NCI-H1436 (cell line): Measurements from ENCODE around the gene RPS6KB2.
"Not testable (repeated sequence)": the region's sequence is repeated elsewhere in the genome, so short reads cannot be mapped to it uniquely, and the experiment has no call there.

ENCODE experiments used
- DNase-seq: peaks from one replicate; lab custom pipeline; 2025; lab: John Stamatoyannopoulos, UW

RPS6KB2 gene

GRCh38 chr11:67466962-67467771, 38.9 kb downstream of the RPS6KB2 start:
- no peak for DNase-seq

DNA sequence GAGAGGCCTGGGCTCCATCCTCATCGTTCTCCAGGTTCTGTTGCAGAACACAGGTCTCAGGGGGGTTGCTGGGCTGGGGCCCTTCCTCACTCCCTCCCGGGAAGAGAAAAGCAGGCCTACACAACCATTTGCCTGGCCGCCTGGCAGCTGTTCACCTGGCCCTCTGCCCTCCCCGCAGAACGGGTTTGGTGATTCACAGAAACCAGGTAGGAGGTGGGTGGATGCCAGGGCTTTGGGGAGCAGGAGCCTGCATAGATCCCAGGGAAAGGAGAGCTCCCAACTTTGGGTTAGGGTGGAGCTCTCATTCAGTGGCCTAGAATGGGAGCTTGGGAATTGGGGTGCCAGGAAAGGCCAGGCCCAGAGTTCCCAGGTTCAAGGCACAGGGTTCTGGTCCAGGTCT, 39.8 kb downstream of the RPS6KB2 start:
- no peak for DNase-seq

GRCh38 chr11:67468456-67468758, 40.1 kb downstream of the RPS6KB2 start:
- no peak for DNase-seq

- peak; percentile 92 for DNase-seq
These were observed 40.6 kb downstream of the RPS6KB2 start, which contains the start of gene TMEM134 for GRCh38 chr11:67468759-67469507. TSS of gene TMEM134 (minus strand) at chr11:67469251. CDS start at chr11:67469192, 59 bp downstream.

DNA sequence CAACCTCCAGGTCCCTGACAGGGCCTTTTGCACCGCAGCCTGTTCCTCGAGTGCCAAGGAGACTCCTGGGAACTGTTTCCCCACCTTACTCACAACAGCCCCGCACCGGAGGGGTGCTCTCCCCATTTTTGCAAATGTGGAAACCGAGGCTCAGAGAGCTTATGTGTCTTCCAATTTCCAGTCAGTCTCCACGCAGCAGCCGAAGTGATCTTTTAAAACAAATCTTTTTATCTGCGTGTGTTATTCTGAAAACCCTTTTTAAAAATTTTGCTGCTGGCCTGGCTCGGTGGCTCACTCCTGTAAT, 41.2 kb downstream of the RPS6KB2 start:
- DNase-seq = no peak

GRCh38 chr11:67470337-67471002, 42.2 kb downstream of the RPS6KB2 start:
- DNase-seq = no peak

DNA sequence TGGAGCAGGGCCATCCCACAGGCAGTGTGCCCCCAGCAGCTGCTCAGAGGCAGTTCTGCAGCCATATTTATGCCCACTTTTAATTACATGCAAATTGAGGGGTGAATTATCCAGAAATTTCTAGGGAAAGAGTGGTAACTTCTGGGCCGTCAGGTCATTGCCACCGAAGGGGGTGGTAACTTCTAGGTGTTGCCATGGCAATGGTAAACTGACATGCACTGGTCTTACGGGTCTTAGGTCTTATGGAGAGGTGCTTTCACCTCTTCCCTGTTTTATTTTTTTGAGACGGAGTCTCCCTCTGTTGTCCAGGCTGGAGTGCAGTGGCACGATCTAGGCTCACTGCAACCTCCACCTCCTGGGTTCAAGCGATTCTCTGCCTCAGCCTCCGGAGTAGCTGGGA, 44.6 kb downstream of the RPS6KB2 start:
- no peak for DNase-seq

DNA sequence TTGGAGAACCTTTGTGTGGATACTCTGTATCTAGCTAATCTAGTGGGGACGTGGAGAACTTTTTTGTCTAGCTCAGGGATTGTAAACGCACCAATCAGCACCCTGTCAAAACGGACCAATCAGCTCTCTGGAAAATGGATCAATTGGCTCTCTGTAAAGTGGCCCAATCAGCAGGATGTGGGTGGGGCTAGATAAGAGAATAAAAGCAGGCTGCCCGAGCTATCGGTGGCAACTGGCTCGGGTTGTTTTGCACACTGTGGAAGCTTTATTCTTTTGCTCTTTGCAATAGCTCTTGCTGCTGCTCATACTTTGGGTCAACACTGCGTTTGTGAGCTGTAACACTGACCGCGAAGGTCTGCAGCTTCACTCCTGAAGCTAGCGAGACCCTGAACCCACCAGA, 48.4 kb downstream of the RPS6KB2 start:
- DNase-seq = not testable (repeated sequence)

GRCh38 chr11:67477344-67478050, 49.2 kb downstream of the RPS6KB2 start:
- DNase-seq = not testable (repeated sequence)

- DNase-seq = no peak
These were observed 54.1 kb downstream of the RPS6KB2 start for GRCh38 chr11:67482275-67482826.

DNA sequence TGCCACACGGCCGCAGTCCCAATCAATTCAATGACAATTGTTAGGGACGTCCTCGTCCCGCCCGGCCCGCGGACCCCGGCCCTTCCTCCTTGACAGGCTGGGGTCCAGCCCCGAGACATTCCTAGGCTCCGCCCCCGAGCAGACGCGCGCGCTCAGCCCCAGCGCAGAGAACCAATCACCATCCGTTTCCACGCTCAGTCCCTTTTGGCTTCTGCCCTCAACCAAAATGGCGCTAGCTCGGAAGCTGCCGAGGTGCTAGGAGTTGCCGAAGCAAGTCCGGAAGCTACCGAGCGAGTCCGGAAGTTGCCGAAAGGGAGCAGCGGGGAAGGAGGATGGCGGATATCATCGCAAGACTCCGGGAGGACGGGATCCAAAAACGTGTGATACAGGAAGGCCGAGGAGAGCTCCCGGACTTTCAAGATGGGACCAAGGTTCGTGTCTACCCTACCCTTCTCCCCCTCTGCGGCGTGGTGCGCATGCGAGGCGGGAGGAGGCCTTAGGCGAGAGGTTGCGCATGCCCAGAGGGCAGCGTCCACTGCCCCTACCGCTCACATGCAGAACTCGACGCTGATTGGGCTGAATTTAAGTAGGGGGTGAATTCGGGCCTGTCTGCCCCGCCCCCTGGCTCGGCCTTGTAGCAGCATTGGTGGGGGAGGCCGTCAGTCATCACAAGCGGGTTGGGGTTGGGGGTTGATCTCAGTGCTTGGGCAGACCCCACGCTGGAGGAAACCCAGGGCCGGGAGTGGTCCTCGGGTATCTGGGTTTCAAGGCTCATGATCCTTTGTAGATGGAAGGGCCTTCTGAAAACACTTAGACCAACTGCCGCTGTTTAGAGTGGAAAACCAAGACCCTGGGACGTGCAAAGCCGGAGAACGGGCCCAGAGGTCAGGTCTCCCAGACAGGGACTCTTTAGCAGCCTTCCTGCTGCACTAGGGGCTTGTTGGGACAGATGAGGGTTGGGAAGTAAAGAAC, 54.8 kb downstream of the RPS6KB2 start, which contains the start of gene AIP:
Gene AIP, plus strand, starts transcription at position 200 of the 972 bp plus-strand sequence. Its CDS starts 133 bp downstream, at position 333.
- DNase-seq = peak; percentile 97

DNA sequence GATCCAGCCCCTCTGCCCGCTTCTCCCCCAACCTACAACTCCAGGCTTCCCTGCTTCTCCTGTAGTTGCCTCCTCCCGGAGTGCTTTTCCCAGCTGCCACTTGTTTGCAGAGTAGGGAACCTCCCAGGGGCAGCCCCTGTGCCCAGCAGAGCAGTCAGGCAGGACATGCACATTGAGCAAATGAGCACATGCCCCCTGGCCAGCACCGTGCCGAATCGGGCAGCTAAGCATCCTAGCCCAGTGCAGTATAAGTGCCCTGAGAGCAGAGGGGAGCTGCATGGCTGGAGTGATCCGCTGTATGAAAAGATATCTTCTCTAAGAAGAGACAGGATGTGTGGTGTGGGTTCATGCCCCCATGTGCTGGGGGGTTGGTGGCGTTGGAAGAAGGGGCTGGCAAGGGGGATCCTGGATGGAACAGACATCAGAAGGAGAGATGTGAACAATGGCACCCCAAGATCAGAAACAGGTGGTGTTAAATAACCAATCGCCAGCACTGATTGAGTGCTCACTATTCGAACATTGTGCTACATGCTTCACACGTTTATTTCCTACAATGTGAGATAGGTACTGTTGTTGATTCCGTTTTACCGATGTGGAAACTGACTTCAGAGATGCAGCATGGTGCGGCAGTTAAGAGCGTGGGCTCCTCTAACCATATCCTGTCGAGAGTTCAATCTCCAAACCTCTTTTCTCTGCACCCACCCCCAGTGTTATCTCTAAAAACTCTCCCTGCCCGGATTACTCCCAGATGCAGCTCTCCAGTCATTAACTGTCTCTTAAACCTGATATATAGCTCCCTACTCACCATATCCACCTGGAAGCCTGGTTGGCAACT, 55.8 kb downstream of the RPS6KB2 start:
- no peak for DNase-seq

DNA sequence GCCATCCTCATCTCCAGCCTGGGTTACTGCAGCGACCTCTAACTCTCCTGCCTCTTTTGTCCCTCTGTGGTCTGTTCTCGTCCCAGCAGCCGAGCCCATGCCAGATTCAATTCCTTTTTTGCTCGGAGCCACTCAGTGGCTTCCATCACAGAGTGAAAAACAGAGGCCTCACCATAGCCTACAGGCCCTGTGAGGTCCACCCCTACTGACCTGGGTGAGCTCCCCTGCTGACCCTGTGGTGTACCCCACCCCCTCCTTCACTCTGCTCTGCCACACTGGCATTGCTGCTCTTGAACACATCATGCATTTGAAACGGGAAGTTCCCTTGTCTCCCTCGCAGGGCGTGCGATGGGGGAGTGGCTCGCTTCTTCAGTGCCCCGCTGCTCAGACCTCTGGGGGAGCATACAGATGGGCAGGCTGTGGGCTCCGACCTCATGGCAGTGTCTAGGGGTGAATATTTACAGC, 56.6 kb downstream of the RPS6KB2 start:
- DNase-seq = no peak
